Measurements from ENCODE around the gene SMARCA1.
"Not testable (repeated sequence)": the region's sequence is repeated elsewhere in the genome, so short reads cannot be mapped to it uniquely, and the experiment has no call there.

SMARCA1 gene, protein sequence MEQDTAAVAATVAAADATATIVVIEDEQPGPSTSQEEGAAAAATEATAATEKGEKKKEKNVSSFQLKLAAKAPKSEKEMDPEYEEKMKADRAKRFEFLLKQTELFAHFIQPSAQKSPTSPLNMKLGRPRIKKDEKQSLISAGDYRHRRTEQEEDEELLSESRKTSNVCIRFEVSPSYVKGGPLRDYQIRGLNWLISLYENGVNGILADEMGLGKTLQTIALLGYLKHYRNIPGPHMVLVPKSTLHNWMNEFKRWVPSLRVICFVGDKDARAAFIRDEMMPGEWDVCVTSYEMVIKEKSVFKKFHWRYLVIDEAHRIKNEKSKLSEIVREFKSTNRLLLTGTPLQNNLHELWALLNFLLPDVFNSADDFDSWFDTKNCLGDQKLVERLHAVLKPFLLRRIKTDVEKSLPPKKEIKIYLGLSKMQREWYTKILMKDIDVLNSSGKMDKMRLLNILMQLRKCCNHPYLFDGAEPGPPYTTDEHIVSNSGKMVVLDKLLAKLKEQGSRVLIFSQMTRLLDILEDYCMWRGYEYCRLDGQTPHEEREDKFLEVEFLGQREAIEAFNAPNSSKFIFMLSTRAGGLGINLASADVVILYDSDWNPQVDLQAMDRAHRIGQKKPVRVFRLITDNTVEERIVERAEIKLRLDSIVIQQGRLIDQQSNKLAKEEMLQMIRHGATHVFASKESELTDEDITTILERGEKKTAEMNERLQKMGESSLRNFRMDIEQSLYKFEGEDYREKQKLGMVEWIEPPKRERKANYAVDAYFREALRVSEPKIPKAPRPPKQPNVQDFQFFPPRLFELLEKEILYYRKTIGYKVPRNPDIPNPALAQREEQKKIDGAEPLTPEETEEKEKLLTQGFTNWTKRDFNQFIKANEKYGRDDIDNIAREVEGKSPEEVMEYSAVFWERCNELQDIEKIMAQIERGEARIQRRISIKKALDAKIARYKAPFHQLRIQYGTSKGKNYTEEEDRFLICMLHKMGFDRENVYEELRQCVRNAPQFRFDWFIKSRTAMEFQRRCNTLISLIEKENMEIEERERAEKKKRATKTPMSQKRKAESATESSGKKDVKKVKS

GRCh38 chrX:129523079-129523911 is at the start of gene SMARCA1:
TSS of gene SMARCA1 (minus strand) at chrX:129523490. CDS start at chrX:129523370, 120 bp downstream.
- no peak for DNase-seq (ENCODE audit: low spot score)

- no peak for DNase-seq (ENCODE audit: low spot score)
Measured at GRCh38 chrX:129572422-129572821, 49.1 kb upstream of the SMARCA1 start.

GRCh38 chrX:129568349-129568748 is 45.1 kb upstream of the SMARCA1 start:
- no peak for DNase-seq (ENCODE audit: low spot score)

DNA sequence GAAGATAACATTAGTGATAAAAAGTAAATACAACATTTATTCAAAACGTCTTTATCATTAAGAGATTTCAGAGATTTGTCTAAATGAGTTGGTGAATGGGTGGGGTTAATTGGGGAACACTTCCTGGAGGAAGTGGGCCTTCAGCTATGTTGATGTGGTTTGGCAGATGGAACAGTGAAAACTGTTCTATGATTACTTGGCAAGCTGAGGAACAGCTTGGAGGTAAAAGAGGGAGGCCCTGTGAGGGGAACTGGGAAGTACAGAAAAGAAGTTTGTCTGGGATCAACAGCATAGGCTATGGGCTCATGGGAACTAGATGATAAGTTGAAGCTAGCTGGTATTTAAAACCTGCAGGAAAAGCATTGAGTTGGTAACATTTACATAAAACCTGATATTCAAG is 42.8 kb upstream of the SMARCA1 start:
- DNase-seq (ENCODE audit: low spot score) = no peak

- no peak for DNase-seq (ENCODE audit: low spot score)
Measured at GRCh38 chrX:129565046-129565650, 41.9 kb upstream of the SMARCA1 start.

DNA sequence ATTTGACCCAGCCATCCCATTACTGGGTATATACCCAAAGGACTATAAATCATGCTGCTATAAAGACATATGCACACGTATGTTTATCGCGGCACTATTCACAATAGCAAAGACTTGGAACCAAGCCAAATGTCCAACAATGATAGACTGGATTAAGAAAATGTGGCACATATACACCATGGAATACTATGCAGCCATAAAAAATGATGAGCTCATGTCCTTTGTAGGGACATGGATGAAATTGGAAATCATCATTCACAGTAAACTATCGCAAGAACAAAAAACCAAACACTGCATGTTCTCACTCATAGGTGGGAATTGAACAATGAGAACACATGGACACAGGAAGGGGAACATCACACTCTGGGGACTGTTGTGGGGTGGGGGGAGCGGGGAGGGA is 41.1 kb upstream of the SMARCA1 start:
- not testable (repeated sequence) for DNase-seq (ENCODE audit: low spot score)

DNA sequence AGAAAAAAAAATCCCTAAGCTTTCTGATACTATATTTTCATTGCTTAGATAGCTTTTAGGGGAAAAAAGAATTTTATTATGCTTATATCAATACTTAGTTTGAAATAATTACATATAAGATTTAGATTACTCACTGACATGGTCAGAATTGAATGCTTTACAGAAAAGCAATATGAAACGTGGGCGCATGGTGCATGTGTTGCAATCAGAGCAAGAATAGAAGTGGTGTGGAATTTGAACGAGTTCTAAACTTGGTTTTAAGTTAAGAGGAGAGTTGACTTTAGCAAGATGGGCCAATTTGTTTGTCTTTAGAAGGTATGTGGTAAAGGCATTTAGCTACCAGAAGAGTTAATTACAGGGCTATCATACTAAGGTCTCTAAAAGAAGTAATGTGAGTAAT is 38.2 kb upstream of the SMARCA1 start:
- no peak for DNase-seq (ENCODE audit: low spot score)

GRCh38 chrX:129559783-129560182 is 36.5 kb upstream of the SMARCA1 start:
- DNase-seq (ENCODE audit: low spot score) = no peak

- DNase-seq (ENCODE audit: low spot score) = no peak
Measured at GRCh38 chrX:129557844-129558480, 34.7 kb upstream of the SMARCA1 start.

DNA sequence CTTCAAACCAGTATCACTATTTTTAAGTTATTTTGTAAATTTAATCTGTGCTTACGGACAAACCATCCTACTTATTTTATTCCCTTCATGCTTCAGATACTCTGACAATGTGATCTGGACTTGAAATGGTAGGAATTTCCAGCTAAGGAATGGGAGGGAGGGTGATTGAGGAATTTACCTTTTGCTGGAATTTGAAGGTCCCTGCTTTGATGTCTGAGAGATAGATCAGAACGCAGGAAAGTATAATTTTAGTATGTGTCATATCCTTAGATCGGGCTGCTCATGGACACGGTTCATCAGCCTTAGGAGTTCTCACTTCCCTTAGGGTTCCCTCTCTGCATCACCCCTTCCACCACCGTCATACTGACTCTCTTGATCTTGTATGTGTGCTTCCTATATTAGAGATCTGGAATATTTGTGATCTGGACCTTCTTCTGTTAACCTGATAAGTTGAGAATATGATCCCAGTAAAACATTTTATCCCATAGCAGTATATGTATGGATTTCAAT is 33.6 kb upstream of the SMARCA1 start:
- no peak for DNase-seq (ENCODE audit: low spot score)

GRCh38 chrX:129554816-129555215 is 31.5 kb upstream of the SMARCA1 start:
- not testable (repeated sequence) for DNase-seq (ENCODE audit: low spot score)

DNA sequence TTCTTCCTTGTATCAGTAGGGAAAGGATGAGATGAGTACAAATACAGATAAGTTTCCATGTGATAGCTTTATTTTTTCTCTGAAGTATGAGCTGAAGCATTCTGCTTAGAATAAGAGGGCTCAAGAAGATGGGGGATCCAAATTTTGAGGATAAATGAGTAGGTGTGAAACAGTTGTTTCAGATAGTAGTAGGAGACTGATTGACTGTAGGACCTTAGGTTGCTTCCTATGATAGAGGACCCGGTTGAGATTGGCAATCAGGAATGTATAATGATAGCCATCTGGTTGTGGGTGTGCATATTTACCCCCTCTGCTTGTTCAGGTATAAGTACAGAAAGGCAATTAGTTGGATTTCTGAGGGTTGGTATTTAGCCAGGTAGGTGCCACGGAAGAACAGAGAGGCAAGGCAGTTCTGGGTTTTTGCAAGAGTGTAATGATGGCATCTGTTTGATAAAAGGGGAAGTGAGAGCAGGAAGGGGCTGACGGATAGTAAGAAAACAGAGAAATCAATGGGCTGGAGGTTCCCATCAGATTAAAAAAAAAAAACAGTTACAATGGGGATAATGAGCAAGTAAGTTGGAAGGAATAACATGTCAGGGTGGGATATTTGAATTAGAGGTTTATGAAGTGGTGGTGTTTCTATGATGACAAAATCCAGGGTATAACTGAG is 30.5 kb upstream of the SMARCA1 start:
- no peak for DNase-seq (ENCODE audit: low spot score)

DNA sequence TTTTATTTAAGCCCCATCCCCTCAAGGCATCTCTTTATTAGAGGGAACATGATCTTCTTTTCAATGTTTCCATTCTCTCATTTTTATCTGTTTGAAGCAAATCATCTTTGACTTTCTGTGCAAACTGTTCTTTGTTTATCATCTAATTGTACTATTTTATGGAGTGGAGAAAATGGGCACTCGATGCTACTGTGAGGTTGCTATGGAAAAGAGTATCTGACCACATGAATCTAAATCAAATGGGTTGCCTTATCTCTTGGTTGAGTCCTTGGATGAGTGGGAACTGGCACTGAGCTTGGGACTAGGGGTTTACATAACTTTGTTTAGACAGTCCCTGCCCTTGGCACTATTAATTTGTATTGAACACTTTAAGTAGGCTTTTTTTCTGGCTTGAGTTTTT is 25.8 kb upstream of the SMARCA1 start:
- no peak for DNase-seq (ENCODE audit: low spot score)

DNA sequence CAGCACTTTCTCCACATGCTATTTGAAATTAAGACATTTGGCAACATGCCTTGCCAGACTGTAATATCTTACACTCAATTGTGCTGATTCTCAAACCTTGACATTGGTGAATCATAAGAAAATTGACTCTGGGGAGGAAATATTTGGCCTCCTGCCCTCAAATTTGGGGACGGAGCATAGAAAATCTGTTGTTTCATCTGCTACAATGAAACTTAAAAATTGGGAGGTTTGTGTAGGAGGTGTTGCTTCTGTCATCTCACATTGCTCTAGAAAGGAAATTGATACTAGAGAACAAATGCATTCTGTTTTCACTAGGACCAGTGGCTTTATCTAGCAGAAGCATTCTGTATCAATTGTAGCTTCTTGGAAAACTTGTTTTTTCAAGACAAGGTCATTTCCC is 22.1 kb upstream of the SMARCA1 start:
- no peak for DNase-seq (ENCODE audit: low spot score)

DNA sequence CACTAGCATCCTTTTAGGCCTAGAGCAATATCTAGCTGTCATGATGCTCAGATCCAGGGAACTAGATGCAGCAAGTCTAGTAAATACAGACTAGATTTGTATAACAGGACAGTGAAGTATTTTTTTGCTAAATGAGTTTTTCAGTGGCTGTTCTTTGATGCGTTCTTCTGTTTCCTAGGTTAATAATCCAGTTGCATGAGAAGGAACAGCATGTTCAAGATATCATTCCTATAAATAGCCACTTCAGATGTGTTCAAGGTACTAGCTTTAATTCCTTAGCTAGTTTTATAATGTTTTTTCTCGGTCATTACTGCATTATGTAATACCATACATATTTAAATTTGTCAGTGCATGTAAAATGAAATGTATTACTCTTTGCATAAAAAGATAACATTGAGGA is 21.5 kb upstream of the SMARCA1 start:
- DNase-seq (ENCODE audit: low spot score) = no peak

DNA sequence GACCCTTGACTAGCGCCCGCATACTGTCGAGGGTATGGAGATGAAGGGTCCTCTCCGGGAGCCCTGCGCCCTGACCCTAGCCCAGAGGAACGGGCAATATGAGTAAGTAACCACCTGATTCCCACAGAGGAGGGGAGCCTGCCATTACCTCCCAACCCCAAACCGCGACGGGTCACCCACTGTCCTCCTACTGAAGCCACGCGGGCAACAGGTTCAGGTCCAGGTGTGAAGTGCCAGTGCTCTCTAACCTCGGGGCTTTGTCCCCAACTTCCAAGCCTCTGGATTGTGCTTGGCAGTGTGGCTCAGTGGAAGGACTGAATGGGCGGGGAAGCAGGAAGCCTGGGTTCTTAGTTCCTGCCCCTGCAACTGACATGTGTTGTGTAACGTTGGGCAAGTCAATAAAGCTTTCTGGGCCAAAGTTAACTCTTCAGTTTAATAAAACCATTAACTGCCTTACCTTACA is 17.5 kb upstream of the SMARCA1 start:
- no peak for DNase-seq (ENCODE audit: low spot score)

DNA sequence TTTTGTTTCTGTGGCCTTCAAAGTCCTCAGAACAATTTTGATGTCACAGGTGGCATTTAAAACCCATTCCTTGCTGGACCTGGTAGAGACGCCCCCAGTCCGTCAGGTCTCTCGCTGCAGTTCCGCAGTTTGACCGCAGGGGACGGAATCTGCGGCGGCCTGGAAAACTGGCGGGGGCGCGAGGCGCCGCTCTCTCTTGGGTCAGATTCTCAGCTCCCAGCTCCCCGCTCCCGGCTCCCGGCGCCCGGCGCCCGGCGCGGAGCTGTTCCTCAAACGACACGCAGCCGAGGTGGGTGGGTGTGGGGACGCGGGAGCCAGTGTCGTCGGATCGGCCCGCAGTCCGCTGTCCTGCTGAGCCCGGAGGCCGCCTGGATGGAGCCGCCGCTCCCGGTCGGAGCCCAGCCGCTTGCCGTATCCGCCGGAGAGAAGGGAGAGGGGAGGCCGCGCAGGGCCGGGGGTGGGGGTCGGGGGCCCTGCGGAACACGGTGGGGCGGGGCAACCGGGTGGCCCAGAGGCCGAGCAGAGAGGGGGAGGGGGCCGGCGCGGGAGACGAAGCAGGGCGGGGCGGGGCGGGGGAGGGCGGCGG is 16.9 kb upstream of the SMARCA1 start, which contains the start of gene OCRL:
TSS of gene OCRL (plus strand) at position 192 of the 586 bp plus-strand sequence. CDS start at position 373, 181 bp downstream.
- peak; percentile 74 for DNase-seq (ENCODE audit: low spot score)

GRCh38 chrX:129534816-129535578 is 11.7 kb upstream of the SMARCA1 start:
- DNase-seq (ENCODE audit: low spot score) = no peak

DNA sequence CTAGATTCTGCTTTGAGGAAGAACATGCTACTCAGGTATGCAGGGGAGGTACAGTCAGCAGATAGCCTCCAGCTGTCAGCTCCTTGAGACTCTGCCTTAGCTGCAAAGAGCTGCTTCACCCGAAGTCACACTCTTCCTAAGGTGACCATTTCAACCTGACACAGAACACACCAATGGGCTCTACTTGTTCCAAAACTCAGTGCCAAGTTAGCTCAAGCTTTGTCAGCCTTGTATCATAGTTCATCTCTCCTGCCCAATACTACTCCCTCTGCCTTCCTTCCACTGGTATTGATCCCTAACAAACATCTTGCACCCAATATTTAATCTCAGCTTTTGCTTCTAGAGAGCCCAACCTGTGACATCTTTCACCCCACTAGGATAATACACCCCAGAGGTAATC is 7.8 kb upstream of the SMARCA1 start:
- no peak for DNase-seq (ENCODE audit: low spot score)
